Liver (tissue), 3 donors: ENCODE results near the gene KCNIP4.

Experiments used
- GABPA ChIP-seq, 2 donors: IDR thresholded peaks in 1 of 2; conservative IDR thresholded peaks in 1 of 2; 2 replicates each; pipeline ENCODE4 v1.6.1; 2016; ENCODE audit warnings: antibody characterized with exemption in 2 of 2, mild to moderate bottlenecking in 1 of 2, moderate library complexity in 1 of 2
- HNF4A ChIP-seq, 2 donors: conservative IDR thresholded peaks; 2 replicates each; pipeline ENCODE4 v1.6.1; 2016; ENCODE audit warnings: antibody characterized with exemption in 2 of 2, mild to moderate bottlenecking in 2 of 2
- HNF4G ChIP-seq: IDR thresholded peaks from 2 replicates; pipeline ENCODE4 v1.6.1; 2016; ENCODE audit warnings: antibody characterized with exemption
- JUND ChIP-seq, 2 donors: IDR thresholded peaks; 2 replicates each; pipeline ENCODE4 v1.6.1; 2016; ENCODE audit warnings: antibody characterized with exemption in 2 of 2
- NR2F2 ChIP-seq: IDR thresholded peaks from 2 replicates; pipeline ENCODE4 v1.6.1; 2016; ENCODE audit warnings: antibody characterized with exemption
- RAD21 ChIP-seq, 2 donors: IDR thresholded peaks; 2 replicates each; pipeline ENCODE4 v1.6.1; 2016; ENCODE audit warnings: antibody characterized with exemption in 2 of 2, mild to moderate bottlenecking in 2 of 2
- TAF1 ChIP-seq: conservative IDR thresholded peaks from 2 replicates; pipeline ENCODE4 v1.6.1; 2016; ENCODE audit warnings: antibody characterized with exemption, mild to moderate bottlenecking
- YY1 ChIP-seq: IDR thresholded peaks from 2 replicates; pipeline ENCODE4 v1.6.1; 2016; ENCODE audit warnings: antibody characterized with exemption, mild to moderate bottlenecking
- TF ChIP-seq, protein P1 (sequence below): fragments of 150-350 bp; IDR thresholded peaks from 2 replicates; pipeline ENCODE4 v1.5.1; 2017; ENCODE audit warnings: improper control_type of control experiment, low read depth, low read length; ENCODE audit not compliant: missing input control
- TF ChIP-seq, protein P2 (sequence below): IDR thresholded peaks from 2 replicates; pipeline ENCODE4 v1.6.1; 2016; ENCODE audit warnings: antibody characterized with exemption, mild to moderate bottlenecking
- TF ChIP-seq, protein P3 (sequence below): IDR thresholded peaks from 2 replicates; pipeline ENCODE4 v1.6.1; 2016; ENCODE audit warnings: antibody characterized with exemption
- donor health status: healthy.
- donor health status: healthy.

DNA sequence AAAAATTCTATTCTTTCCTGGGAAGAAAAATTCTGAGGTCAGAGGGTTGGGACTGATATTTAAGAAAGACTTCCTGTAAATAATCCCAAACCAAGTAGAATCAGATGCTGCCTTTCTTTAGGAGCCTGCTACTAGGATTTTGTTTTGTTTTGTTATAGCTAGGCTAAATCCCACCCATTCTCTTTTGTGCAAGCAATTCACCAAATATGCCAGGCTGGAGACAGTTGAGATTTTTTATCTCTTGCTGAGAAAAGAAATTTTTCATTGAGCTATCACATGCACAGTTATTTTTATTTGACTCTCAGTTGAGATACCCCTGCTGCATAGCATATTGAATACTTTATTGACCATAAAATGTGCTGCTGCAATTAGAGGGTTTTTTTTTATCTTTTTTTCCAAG lies 196.0 kb downstream of the KCNIP4 start:
- TF ChIP-seq, protein P1, sequence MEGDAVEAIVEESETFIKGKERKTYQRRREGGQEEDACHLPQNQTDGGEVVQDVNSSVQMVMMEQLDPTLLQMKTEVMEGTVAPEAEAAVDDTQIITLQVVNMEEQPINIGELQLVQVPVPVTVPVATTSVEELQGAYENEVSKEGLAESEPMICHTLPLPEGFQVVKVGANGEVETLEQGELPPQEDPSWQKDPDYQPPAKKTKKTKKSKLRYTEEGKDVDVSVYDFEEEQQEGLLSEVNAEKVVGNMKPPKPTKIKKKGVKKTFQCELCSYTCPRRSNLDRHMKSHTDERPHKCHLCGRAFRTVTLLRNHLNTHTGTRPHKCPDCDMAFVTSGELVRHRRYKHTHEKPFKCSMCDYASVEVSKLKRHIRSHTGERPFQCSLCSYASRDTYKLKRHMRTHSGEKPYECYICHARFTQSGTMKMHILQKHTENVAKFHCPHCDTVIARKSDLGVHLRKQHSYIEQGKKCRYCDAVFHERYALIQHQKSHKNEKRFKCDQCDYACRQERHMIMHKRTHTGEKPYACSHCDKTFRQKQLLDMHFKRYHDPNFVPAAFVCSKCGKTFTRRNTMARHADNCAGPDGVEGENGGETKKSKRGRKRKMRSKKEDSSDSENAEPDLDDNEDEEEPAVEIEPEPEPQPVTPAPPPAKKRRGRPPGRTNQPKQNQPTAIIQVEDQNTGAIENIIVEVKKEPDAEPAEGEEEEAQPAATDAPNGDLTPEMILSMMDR, result no peak
- TF ChIP-seq YY1, result no peak
- no peak for TF ChIP-seq TAF1
- TF ChIP-seq JUND (IDR thresholded peaks at IDR 0.05), result no peak
- TF ChIP-seq RAD21 (IDR thresholded peaks at IDR 0.05), result no peak
- no peak for TF ChIP-seq HNF4G
- TF ChIP-seq, protein P2, sequence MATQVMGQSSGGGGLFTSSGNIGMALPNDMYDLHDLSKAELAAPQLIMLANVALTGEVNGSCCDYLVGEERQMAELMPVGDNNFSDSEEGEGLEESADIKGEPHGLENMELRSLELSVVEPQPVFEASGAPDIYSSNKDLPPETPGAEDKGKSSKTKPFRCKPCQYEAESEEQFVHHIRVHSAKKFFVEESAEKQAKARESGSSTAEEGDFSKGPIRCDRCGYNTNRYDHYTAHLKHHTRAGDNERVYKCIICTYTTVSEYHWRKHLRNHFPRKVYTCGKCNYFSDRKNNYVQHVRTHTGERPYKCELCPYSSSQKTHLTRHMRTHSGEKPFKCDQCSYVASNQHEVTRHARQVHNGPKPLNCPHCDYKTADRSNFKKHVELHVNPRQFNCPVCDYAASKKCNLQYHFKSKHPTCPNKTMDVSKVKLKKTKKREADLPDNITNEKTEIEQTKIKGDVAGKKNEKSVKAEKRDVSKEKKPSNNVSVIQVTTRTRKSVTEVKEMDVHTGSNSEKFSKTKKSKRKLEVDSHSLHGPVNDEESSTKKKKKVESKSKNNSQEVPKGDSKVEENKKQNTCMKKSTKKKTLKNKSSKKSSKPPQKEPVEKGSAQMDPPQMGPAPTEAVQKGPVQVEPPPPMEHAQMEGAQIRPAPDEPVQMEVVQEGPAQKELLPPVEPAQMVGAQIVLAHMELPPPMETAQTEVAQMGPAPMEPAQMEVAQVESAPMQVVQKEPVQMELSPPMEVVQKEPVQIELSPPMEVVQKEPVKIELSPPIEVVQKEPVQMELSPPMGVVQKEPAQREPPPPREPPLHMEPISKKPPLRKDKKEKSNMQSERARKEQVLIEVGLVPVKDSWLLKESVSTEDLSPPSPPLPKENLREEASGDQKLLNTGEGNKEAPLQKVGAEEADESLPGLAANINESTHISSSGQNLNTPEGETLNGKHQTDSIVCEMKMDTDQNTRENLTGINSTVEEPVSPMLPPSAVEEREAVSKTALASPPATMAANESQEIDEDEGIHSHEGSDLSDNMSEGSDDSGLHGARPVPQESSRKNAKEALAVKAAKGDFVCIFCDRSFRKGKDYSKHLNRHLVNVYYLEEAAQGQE, result no peak
- no peak for TF ChIP-seq NR2F2
- TF ChIP-seq, protein P3, sequence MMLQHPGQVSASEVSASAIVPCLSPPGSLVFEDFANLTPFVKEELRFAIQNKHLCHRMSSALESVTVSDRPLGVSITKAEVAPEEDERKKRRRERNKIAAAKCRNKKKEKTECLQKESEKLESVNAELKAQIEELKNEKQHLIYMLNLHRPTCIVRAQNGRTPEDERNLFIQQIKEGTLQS, result no peak
- TF ChIP-seq GABPA (IDR thresholded peaks at IDR 0.05 in 1 of 2, conservative IDR thresholded peaks at IDR 0.05 in 1 of 2), result no peak
- no peak for TF ChIP-seq HNF4A (conservative IDR thresholded peaks at IDR 0.05)
